NCI-H2029 treated with DMSO at 0.1 percent for 48 hours (cell line): ENCODE measurements around the gene ATOH8.

Experiments used
- DNase-seq: peaks from one replicate; lab custom pipeline; 2025; lab: John Stamatoyannopoulos, UW

ATOH8 gene

DNA sequence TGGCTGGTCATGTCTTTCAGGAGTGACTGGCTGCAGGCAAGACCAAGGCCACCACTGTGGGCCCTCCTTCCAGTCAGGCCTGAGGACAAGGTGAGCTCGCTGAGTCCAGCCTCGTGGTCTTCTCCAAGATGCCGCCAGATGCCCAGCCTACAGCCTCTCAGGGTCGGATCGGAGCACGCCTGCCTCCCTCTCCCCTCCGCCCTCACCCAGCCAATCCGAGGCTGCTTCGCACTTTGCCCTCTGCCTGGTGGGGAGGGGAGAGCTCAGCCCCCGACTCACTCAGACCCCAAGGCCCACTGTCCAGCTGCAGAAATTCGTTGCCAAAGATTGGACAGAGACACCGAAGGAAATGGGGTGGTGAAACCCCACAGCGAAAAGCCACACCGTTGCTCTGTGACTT, 33.1 kb downstream of the ATOH8 start:
- DNase-seq, result no peak

DNA sequence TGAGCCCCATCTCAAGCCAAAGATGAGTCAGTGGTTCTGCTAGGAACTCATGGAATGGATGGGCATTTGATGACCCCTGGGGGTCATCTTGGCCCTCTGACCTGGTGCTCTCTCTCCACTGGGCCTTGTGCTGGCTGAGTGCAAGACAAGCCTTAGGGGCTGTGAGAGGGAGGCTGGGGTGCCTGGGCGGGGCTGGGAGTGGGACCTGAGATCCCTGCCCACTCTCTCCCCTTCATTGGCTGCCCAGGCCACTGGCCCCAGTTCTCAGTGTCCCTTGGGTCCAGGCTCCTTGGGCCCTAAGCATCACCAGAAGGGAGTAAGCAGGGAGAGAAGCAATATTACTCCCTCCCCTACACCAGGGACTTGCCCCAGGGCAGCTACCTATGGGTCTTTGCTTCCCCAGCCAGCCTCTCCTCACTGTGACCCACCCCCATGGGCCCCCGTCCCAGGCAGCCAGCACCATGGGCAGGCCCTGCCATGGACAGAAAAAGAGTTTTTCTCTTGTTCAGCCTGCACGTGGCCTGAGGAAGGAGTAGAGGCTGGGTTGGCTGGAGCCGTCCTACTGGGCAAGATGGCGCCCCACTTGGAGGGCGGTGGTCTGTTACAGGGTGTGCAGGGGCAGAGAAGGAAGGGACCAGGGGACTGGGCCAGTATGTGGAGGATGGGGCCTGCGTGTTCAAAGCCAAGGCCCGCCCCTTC, 33.6 kb downstream of the ATOH8 start:
- DNase-seq, result no peak

DNA sequence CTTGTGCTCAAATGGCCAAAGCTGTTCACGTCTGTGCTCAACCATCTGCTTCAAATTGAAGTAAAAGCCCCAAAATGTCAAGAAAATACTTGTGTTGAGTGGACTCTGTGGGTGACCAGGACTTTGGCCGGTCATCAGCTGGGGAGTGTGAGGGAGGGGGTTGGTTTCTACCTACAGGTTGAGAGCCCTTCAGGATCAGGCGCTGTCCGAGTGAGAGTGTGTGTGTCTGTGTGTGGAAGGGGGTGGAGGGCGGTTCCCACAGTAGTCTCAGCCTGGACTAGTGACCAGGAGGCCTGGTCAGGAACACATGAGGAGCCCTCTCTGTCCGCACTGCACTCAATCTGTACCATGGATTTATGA, 34.2 kb downstream of the ATOH8 start:
- DNase-seq, result no peak

DNA sequence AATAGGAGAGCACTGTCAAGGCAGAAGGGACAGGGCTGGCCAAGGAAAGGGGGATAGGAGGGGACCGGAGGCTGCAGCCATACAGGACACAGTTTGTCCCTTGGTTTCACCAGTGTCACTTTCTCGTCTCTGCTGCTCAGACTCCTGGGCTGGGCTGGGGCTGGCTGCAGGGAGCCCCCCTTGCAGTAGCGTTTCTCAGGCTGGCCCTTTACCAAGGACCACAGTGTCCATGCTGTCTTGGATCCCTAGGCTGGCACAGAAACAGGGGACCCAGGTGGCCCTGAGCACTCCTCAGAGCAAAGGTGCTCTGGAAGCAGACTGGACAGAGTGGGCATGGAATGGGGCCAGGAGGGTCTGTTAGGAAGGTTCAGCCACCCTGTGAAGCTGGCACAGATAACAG, 34.8 kb downstream of the ATOH8 start:
- no peak for DNase-seq

DNA sequence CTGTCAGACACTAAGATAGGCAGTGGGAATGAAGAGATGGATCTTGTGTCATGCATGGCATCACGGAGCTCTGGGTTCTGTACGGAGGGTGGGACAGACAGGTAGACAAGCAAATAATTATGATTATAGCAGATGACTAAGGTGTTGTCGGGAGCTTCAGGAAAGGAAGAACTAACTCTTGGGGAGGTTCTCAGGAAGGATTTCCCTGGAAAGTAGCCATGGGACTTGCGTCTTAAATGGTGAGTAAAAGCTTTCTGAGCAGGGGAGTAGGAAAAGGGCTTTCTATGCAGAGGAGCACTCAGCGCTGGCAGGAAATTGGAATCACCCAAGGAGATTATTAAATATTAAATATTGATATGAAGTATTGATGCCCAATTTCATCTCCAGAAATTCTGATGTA, 35.5 kb downstream of the ATOH8 start:
- DNase-seq, result no peak

DNA sequence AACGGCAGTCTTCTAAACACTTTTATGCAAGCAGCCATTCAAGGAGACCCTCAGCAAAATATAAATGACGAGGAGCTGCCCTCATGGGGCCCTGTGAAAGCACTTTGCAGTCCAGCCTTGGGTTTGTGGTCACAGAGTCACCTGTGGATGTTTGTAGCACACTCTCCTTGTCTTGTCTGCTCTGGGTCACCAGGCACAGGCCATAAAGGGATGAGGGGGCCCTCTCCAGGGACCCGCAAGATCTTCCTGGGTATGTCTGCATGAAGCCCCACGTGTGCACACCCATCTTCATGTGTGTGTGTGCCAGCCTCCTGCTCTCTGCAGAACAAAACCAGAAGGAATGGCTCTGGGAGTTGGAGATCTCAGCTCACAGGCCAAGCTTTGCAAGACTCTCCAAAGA, 36.2 kb downstream of the ATOH8 start:
- no peak for DNase-seq

DNA sequence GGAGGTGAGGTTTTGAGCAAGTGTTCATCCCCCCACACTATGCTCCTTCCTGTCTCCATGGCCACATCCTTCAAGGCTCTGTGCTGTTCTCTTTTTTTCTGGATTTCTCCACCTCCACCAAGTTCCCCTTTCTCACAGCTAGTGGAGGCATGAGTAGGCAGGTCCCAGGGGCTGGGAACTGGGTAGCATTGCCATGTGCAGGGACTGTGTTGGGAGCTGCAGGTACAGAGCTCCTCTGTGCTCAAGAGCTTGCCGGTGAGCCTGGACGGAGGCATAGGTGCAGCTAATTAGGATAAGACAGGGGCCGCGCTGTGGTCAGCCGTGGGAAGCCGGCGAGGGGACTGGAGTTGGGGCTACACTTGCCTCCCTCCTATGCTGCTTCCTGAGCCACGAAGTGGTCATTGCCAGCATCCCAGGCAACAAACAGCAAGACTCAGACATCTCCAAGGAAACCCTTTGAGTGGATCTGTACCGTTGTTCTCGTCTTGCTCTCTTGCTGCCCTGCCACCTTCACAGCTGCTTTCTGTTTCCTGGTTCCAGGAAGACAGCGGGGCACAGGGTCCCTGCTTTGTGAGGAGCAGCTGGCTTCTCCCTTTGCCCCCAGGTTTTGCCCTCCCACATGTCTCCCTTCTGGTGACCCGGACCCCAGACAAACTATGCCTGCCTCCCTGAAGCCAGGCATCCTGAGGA, 36.9 kb downstream of the ATOH8 start:
- DNase-seq, result no peak

DNA sequence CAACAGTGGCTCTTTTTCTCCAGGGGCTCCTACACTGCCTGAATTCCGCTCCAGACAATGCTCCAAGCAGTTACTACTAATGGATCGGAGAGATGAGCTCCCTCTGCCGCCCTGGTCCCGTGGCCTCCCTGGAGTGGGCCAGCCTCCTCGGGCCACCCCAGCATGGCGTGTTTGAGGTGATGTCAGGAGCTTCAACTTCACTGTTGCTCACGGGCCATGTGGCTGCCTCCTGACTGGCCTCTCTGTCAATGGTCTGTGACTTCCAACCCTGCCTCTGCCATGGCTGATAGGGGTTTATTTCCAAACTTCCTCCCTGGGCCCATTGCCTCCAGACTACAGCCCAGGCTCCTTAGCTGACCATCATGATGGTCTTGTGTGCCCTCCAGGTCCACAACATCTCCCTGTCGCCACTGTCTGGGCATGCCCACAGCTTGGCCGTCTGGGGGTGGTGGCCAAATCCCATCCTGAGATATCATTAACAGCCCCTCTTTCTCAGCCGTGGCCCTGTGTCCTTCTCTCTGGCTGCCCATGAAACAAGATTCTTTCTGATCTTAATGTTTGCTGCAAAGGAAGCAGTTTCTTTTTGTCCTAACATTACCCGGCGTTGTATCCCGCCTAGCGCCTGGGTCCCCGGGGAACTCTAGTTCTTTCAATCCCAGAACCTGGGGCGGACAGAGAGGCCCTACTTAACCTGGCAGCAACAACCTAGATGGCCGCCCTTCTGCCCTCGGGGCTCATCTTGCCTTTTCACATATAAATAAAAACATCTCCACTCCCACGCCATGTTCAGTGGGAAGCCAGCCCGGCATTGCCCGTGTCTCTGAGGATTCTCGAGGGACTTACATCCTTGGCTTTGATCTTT, 38.1 kb downstream of the ATOH8 start:
- no peak for DNase-seq

DNA sequence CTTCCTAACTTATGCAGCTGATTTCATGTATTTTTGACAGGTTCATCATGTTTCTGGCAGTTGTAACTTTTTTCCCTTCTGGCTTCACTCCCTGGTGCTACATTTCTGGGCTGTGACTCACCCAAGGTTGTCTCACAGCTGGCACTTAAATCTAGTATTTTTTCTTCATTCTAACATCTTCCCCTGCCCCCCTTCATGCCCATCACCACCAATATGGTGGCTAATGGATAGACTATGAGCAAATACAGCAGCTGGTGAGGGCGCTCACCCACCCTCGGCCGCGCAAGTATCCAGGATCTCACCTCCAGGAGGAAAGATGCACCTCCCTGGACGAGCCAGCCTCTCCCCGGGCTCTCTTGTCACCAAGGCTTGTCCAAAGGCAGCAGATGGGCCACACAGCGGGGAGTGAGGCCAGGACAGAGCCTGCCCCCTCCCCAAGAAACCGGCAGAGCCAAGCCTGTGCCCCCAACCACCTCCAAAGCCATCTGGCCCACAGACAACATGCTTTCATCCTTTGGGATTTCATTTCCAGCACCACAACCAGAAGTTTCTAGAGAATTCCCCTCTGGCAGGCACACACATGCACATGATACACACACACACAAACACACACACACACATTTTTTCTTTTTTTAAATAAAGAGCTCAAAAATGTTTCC, 39.1 kb downstream of the ATOH8 start:
- no peak for DNase-seq

DNA sequence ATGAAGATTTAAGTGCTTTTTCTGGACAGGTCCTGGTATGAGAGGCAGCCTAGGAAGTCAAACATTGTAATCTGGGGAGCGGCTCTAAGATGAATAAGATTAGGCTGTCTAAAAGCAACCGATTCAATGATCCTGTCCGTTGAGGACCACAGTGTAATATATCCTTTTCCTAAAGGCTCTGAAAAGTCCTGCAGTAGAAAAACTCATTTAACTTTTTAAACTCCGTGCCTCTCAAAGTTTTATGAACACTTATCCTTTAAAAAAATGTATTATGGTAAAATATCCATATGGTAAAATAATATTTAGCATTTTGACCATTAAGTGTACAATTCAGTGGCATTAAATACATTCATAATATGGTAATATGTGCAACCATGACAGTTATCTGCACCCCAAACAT, 39.8 kb downstream of the ATOH8 start:
- DNase-seq, result no peak

DNA sequence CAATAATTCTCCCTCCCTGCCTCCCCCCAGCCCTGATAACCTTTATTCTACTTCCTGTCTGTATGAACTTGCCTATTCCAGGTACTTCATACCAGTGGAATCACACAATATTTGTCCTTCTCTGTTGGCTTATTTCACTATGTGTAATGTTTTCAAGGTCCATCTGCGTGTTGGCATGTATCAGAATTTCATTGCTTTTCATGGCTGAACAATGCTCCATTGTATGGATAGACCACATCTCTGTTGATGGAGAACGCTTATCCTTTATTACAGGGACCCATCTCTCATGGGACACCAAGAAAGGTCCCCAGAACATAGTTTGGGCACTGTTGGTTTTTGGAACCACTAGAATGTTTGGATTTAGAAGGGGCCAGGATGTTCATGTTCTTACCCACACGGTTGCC, 40.2 kb downstream of the ATOH8 start:
- DNase-seq, result no peak

DNA sequence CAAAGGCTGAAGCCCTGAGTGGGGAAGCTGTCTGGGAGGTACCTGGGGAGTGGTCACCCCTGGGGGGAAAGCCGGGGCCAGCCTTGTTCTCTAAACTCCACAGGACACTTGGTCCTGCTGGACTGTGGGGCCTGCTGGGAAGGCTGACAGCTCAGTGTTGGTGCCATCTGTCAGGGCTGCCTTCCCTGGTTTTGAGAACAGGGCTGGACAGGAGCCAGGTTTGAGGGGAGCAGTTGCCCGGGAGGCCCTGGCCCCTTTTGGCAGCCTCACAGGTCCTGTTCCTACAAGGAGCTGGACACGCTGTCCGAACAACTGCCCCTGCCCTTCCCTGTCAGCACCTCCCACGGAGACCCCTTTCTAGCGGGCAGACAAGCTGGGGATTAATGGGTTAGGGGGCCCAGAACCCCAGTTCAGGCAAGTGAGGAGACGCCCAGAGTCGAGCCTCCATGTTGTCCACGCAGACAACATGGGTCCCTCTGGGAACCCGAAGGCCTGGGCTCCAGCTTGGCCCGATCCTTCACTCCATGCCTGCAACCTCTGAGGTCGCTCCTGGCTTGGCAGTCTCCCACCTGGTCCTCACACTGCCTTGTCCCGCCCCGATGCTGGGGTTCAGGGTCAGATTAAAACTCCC, 40.8 kb downstream of the ATOH8 start:
- DNase-seq, result no peak

DNA sequence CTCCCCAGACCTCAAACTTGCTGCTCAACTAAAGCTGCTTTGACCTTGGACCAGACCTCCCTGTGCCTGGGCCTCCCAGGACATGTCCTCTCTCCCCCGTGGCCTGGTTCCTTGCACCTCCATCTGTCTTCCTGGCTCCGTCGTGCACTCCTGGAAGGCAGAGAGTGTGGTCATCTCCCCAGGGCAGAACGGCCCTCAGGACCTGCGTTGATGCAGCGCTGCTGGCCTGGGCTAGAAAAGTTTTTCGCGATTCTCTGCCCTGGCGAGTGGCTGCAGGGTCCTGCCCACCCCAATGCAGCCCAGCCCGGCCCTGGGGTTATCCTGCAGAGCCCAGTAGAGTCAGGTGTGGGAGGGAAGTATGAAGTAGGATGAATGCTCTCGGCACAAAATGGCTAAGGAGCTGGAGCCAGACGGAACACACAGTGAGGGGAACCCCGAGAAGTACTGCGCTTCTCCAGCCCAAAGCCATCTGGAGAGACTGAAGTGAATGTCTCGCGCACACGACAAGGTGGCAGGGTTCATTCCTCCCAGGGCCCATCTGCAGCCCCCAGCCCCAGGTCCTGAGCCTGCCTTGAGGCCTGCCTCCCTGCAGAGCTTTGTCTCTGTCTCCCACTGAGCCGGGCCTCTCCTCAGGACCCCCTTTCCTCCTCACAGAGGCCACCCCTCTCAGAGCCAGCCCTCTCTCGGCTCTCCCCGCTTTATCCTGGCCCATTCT, 41.7 kb downstream of the ATOH8 start:
- no peak for DNase-seq

DNA sequence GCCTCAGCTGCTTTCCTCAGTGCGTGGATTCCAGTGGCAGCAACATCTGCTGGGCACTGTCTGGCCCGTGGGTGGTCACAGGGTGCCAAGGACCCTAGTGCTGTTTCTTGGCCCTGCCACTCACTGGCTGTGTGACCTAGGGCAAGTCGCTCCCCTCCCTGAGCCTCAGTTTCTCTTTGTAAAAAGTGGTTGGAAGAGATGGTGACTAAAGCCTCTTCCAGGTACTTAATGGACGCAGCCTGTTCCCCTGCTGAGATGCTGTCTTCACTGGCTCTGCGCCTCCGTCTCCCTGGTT, 42.2 kb downstream of the ATOH8 start:
- no peak for DNase-seq

DNA sequence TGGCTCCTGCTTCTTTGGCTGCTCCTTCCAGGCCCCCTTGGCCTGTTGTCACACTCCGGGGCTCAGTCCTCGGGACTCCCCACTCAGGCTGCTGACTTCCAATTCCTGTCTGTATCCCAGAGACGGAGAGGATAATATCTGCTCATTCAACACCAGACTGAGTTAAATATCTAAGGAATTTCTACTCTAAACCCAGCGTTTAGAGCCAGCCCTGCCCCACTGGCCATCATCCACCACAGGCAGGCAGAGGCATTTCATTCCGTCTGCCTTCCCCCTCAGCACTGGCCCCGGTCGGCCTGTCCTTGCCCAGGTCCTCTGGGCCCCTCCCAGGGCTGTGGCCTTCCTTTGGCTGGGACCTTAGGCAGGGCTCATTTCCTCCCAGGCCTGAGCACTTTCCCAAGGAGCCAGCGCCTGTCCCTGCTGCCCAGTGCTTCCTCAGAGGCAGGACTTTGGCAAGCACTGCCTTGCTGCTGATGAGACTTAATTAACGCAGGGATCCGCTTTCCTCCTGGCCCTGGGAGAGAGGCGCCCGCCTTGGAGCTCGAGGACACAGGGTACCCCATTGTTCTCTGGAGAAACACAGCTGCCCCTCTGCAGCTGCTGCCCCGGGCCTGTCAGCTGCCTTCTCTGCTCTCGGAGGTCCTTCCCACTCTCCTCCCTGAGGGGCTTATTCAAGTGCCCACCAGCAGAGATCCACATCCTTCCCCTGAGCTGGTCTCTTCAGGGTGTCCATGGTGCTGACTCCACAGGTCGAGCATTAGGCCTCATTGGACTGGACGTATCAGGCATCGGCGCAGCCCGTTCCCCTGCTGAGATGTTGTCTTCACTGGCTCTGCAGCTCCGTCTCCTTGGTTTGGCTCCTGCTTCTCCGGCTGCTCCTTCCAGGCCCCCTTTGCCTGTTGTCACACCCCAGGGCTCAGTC, 42.8 kb downstream of the ATOH8 start:
- DNase-seq, result no peak

DNA sequence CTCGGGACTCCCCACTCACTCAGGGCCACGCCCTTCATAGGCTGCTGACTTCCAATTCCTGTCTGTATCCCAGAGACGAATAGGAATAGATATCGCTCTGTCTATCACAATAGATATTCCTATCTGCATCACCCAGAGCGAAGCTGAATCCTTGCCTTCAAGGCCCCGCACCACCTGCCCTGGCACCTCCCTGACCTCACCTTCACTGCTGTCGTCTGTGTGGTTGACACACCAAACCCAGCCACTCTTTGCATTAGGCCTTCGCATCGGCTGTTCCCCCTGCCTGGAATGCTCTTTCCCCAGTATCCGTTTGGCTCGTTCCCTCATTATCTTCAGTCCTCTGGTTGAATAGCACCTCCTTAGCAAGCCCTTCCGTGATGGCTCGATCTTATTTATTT, 43.5 kb downstream of the ATOH8 start:
- DNase-seq, result no peak

DNA sequence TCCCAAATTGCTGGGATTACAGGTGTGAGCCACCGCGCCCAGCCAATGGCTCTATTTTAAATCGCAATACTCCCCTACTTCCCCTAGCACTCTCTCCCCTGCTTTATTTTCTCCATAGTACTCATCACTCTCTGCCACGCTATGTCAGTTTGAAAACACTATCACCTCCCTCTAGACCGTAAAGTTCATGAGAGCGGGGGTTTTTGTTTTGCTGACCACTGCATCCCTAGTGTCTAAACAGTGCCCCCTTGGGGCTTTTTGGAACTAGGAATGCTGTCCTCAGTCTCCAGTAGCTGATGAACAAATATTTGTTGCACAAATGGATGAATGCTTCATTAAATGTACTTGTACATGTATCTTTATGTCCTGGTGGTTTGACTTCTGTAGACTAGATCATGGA, 44.1 kb downstream of the ATOH8 start:
- DNase-seq, result no peak

DNA sequence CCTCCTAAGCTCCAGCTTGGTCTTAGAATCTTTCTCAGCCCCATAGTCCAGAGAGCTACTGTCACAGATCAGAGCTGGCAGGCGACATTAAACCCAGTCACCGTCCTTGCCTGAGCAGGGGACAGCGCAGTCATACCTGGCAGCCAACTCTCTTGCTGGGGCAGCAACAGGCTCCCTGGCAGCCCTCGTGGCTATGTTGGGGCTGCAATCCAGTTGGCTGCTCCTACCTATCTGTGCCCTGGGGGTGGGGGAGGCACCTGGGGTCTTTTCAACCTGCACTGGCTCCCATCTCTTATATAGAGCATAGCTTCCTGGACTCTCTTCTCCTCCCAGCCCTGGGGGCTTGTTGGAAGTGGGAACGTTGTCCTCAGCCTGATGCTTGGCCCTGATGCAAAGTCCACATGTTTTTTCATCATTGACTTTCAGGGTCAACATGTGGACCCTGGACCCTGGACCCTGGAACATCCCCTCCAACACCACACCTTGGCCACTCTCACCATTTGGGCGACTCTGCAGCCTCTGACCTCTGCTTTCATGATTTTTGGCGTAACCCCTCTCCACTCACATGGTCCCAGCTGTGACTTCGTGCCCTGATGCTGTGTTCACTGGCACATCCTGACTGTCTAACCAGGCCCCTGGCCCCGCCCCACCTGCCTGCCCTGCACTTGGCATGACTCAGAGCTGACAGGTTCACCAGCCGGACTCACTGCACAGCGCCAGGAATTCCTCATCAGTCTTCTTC, 45.6 kb downstream of the ATOH8 start:
- DNase-seq, result no peak

DNA sequence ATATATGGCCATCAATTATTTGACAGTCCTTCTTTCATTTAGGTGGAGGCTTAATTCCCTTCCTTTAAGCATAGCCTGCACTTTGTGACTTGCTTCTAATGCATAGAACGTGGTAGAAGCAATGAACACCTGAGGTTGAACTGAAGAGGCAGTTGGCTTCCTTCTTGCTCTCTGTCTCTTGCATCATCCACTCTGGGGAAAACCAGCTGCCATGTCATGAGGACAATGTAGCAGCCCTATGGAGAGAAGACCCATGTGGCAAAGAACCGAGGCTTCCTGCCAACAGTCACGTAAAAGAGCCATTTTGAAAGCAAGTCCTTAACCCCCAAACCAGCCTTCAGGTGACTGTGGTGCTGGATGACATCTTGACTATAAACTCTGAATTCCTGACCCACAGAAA, 46.8 kb downstream of the ATOH8 start:
- DNase-seq, result no peak

DNA sequence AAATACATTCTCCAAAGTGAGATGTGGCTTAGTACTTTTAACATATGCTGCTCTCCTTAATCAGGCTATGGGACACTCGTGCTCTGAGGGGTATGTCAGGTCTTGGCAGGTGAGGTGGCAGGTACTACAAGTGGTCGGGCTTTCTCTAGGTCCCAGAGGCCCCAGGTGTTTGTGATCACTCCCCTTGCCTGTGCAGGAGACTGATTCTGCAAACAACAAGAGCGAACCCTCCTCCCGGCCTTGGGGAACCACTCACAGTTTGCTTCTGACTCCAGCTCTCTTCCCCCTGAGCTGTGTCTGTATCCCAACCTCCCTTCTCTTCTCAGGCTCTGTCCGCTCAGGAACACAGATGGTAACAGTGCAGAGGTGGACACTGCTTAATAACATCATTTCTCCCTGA, 48.1 kb downstream of the ATOH8 start:
- no peak for DNase-seq
